SU-DHL-6 (cell line): Measurements from ENCODE around the gene OR4F6.

Source experiments
- EZH2phosphoT487 ChIP-seq: fragments of 200-600 bp; sonication (generic), shearing (Covaris generic); conservative IDR thresholded peaks from 2 replicates; pipeline ENCODE4 v1.6.1; 2018; ENCODE audit warnings: mild to moderate bottlenecking, antibody characterized with exemption, low read length, moderate library complexity, mixed read lengths
- TF ChIP-seq, protein P1 (sequence below): fragments of 200-600 bp; sonication (generic); IDR thresholded peaks from one replicate; pipeline ENCODE4 v1.5.1; 2017; ENCODE audit warnings: antibody characterized with exemption, mild to moderate bottlenecking, low read length, moderate library complexity; ENCODE audit not compliant: insufficient read depth, poor library complexity, severe bottlenecking

DNA sequence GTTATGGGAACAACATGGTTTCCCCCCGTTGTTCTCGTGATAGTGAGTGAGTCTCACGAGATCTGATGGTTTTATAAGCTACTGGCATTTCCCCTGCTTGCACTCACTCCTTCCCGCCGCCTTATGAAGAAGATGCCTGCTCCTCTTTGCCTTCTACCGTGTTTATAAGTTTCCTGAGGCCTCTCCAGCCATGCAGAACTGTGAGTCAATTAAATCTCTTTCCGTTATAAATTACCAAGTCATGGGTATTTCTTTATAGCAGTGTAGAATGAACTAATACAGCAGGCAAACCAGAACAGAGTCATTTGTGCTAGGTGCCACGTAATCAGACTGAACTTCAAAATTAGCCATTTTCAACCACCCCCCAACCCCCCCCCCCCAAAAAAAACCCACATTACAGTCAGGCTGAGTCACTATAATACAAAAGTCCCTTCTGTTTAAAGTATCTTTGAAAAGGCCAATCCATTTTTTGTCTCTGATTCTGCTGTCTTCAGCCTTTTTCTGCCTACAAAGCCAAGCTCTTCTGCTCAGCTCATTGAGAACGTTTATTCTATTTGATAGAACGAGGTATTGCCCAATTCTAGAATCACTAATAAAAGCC, 4.1 kb downstream of the OR4F6 start:
- TF ChIP-seq, protein P1, sequence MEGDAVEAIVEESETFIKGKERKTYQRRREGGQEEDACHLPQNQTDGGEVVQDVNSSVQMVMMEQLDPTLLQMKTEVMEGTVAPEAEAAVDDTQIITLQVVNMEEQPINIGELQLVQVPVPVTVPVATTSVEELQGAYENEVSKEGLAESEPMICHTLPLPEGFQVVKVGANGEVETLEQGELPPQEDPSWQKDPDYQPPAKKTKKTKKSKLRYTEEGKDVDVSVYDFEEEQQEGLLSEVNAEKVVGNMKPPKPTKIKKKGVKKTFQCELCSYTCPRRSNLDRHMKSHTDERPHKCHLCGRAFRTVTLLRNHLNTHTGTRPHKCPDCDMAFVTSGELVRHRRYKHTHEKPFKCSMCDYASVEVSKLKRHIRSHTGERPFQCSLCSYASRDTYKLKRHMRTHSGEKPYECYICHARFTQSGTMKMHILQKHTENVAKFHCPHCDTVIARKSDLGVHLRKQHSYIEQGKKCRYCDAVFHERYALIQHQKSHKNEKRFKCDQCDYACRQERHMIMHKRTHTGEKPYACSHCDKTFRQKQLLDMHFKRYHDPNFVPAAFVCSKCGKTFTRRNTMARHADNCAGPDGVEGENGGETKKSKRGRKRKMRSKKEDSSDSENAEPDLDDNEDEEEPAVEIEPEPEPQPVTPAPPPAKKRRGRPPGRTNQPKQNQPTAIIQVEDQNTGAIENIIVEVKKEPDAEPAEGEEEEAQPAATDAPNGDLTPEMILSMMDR = no peak
- TF ChIP-seq EZH2phosphoT487 = no peak
